SK-N-SH treated with all-trans-retinoic acid at 6 μM for 48 hours (cell line): ENCODE results near the gene SART3.

Source experiments
- CSDC2 ChIP-seq: fragments of 250-450 bp; sonication (Bioruptor Pico); IDR thresholded peaks from 2 replicates; pipeline ENCODE4 v1.5.0; 2020; ENCODE audit warnings: mild to moderate bottlenecking, moderate library complexity
- ZFP3 ChIP-seq: fragments of 250-450 bp; sonication (Bioruptor Pico); IDR thresholded peaks from 2 replicates; pipeline ENCODE4 v1.5.0; 2020; ENCODE audit warnings: mild to moderate bottlenecking, moderate library complexity
- ZFP30 ChIP-seq: fragments of 450-650 bp; formaldehyde crosslinking; IDR thresholded peaks from 2 replicates; pipeline ENCODE4 v1.5.0; 2022; ENCODE audit warnings: mild to moderate bottlenecking, moderate library complexity
- TF ChIP-seq, protein P1 (sequence below): fragments of 250-450 bp; sonication (Bioruptor Pico); IDR thresholded peaks from 2 replicates; pipeline ENCODE4 v1.8.0; 2021; ENCODE audit warnings: low read depth, mild to moderate bottlenecking, moderate library complexity, borderline replicate concordance

- no peak for TF ChIP-seq CSDC2
- no peak for TF ChIP-seq ZFP3 (CRISPR knock-in tag)
- TF ChIP-seq, protein P1, sequence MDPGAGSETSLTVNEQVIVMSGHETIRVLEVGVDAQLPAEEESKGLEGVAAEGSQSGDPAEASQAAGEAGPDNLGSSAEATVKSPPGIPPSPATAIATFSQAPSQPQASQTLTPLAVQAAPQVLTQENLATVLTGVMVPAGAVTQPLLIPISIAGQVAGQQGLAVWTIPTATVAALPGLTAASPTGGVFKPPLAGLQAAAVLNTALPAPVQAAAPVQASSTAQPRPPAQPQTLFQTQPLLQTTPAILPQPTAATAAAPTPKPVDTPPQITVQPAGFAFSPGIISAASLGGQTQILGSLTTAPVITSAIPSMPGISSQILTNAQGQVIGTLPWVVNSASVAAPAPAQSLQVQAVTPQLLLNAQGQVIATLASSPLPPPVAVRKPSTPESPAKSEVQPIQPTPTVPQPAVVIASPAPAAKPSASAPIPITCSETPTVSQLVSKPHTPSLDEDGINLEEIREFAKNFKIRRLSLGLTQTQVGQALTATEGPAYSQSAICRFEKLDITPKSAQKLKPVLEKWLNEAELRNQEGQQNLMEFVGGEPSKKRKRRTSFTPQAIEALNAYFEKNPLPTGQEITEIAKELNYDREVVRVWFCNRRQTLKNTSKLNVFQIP (CRISPR knock-in tag): no peak
- TF ChIP-seq ZFP30 (CRISPR knock-in tag): no peak
Observed at GRCh38 chr12:108491256-108491655, 69.7 kb downstream of the SART3 start.
